ENCODE measurements around the gene KRT26. TPM values are rescaled to one million over a fixed set of nuclear protein-coding genes. Genes with fewer than 3 reads are reported as not detected.

Gene KRT26
- total RNA-seq, 1 donor: not detected

GRCh38 chr17:40718930-40719329, 53.1 kb downstream of the KRT26 start:
- H3K4me2 ChIP-seq (ENCODE audit: insufficient read depth, low read length): no peak overlapping the region
- TF ChIP-seq, protein P1, sequence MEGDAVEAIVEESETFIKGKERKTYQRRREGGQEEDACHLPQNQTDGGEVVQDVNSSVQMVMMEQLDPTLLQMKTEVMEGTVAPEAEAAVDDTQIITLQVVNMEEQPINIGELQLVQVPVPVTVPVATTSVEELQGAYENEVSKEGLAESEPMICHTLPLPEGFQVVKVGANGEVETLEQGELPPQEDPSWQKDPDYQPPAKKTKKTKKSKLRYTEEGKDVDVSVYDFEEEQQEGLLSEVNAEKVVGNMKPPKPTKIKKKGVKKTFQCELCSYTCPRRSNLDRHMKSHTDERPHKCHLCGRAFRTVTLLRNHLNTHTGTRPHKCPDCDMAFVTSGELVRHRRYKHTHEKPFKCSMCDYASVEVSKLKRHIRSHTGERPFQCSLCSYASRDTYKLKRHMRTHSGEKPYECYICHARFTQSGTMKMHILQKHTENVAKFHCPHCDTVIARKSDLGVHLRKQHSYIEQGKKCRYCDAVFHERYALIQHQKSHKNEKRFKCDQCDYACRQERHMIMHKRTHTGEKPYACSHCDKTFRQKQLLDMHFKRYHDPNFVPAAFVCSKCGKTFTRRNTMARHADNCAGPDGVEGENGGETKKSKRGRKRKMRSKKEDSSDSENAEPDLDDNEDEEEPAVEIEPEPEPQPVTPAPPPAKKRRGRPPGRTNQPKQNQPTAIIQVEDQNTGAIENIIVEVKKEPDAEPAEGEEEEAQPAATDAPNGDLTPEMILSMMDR (IDR thresholded peaks at IDR 0.05; ENCODE audit: extremely low read depth, low read depth, low read length): no peak
- no peaks in the 10 kb centered on the region for H3K4me1 ChIP-seq (ENCODE audit: insufficient read depth, low read length)
- no peak overlapping the region for H3K4me3 ChIP-seq (ENCODE audit: insufficient read depth, low read length)
- no peaks in the 10 kb centered on the region for H3K9me3 ChIP-seq (ENCODE audit: low read depth, low read length)
- no peak overlapping the region for H3K27ac ChIP-seq (ENCODE audit: low read depth, low read length)
- no peak overlapping the region for H2AFZ ChIP-seq (ENCODE audit: low read length)
- H4K20me1 ChIP-seq (ENCODE audit: insufficient read depth, low read length): no peaks in the 10 kb centered on the region
- no peak for DNase-seq (ENCODE audit: insufficient read length, low spot score, missing footprints)
- H3K27me3 ChIP-seq (ENCODE audit: insufficient read depth, low read length): peaks cover 18% of the 10 kb centered on the region
- no peaks in the 10 kb centered on the region for H3K79me2 ChIP-seq (ENCODE audit: insufficient read depth, low read length)
- no peaks in the 10 kb centered on the region for H3K36me3 ChIP-seq (ENCODE audit: insufficient read depth, low read length)

- DNase-seq (ENCODE audit: insufficient read length, low spot score, missing footprints): no peak
- H3K79me2 ChIP-seq (ENCODE audit: insufficient read depth, low read length): no peaks in the 10 kb centered on the region
- H2AFZ ChIP-seq (ENCODE audit: low read length): no peak overlapping the region
- peaks cover 18% of the 10 kb centered on the region for H3K27me3 ChIP-seq (ENCODE audit: insufficient read depth, low read length)
- no peak overlapping the region for H3K4me3 ChIP-seq (ENCODE audit: insufficient read depth, low read length)
- no peak overlapping the region for H3K4me2 ChIP-seq (ENCODE audit: insufficient read depth, low read length)
- H3K27ac ChIP-seq (ENCODE audit: low read depth, low read length): no peak overlapping the region
- TF ChIP-seq, protein P1 (IDR thresholded peaks at IDR 0.05; ENCODE audit: extremely low read depth, low read depth, low read length): no peak
- H3K4me1 ChIP-seq (ENCODE audit: insufficient read depth, low read length): no peaks in the 10 kb centered on the region
- no peaks in the 10 kb centered on the region for H3K36me3 ChIP-seq (ENCODE audit: insufficient read depth, low read length)
- no peaks in the 10 kb centered on the region for H4K20me1 ChIP-seq (ENCODE audit: insufficient read depth, low read length)
- H3K9me3 ChIP-seq (ENCODE audit: low read depth, low read length): no peaks in the 10 kb centered on the region
Measured at GRCh38 chr17:40717776-40718175, 54.2 kb downstream of the KRT26 start.

Other genes starting within 250 kb of the KRT26 start
- not detected in 2 replicates for gene CCR7, start 206.7 kb downstream of the KRT26 start, total RNA-seq
- gene SMARCE1, start 124.4 kb downstream of the KRT26 start, total RNA-seq: 101 and 107 TPM in 2 replicates
- under 0.01 TPM in 2 replicates for gene KRT222, start 107.0 kb downstream of the KRT26 start, total RNA-seq
- gene KRT24, start 68.4 kb downstream of the KRT26 start, total RNA-seq: not detected in 2 replicates
- gene KRT25, start 16.9 kb downstream of the KRT26 start, total RNA-seq: not detected in 2 replicates
- not detected in 2 replicates for gene KRT27, start 10.3 kb upstream of the KRT26 start, total RNA-seq
- gene KRT28, start 27.8 kb upstream of the KRT26 start, total RNA-seq: not detected in 2 replicates
- 2.2 and 2.4 TPM in 2 replicates for gene KRT10, start 50.4 kb upstream of the KRT26 start, total RNA-seq
- gene KRT12, start 95.0 kb upstream of the KRT26 start, total RNA-seq: not detected in 2 replicates
- gene KRT20, start 113.0 kb upstream of the KRT26 start, total RNA-seq: not detected in 2 replicates
- 0.36 and 0.59 TPM in 2 replicates for gene KRT23, start 165.4 kb upstream of the KRT26 start, total RNA-seq
- gene KRT39, start 194.7 kb upstream of the KRT26 start, total RNA-seq: 0.36 TPM in 1 of 2 replicates, not detected in the other
- gene KRT40, start 212.1 kb upstream of the KRT26 start, total RNA-seq: under 0.01 TPM in 1 of 2 replicates, not detected in the other
- gene KRTAP3-3, start 222.0 kb upstream of the KRT26 start, total RNA-seq: not detected in 2 replicates
- gene KRTAP3-2, start 227.7 kb upstream of the KRT26 start, total RNA-seq: not detected in 2 replicates
- gene KRTAP3-1, start 236.9 kb upstream of the KRT26 start, total RNA-seq: not detected in 2 replicates

All from osteoblast (primary cell).